Right forelimb (tissue), 1 donor: ENCODE data around the gene AREG.
A peak's percentile ranks its signal among the peaks of the same experiment; 100 is the strongest.
"Not testable (repeated sequence)": the region's sequence is repeated elsewhere in the genome, so short reads cannot be mapped to it uniquely, and the experiment has no call there.

Experiments used
- DNase-seq: peaks from one replicate; pipeline ENCODE4 v3.0.0-alpha.2; 2018

The AREG gene, protein sequence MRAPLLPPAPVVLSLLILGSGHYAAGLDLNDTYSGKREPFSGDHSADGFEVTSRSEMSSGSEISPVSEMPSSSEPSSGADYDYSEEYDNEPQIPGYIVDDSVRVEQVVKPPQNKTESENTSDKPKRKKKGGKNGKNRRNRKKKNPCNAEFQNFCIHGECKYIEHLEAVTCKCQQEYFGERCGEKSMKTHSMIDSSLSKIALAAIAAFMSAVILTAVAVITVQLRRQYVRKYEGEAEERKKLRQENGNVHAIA

DNA sequence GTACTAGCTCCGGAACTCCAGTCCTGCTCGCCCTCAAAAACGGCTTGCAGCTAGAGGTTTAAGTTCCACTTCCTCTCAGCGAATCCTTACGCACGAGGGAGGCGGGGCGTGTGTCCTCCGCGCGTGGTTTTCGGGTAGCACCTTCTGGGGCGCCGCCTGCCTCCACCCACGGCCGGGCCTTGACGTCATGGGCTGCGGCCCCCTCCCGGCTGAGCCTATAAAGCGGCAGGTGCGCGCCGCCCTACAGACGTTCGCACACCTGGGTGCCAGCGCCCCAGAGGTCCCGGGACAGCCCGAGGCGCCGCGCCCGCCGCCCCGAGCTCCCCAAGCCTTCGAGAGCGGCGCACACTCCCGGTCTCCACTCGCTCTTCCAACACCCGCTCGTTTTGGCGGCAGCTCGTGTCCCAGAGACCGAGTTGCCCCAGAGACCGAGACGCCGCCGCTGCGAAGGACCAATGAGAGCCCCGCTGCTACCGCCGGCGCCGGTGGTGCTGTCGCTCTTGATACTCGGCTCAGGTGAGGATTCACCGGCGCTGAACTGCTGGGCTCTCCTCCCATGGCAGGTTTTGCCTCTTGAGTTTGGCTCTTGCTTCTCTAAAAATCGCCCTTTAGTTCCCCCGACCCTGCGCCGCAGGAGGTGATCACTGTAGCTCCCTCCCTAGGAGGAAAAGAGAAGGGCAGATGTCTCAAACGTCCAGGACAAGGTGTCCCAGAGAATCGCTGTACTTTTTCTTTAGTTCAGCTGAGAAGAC is at the start of gene AREG:
Gene AREG (plus strand): TSS at position 246 of the 752 bp plus-strand sequence. CDS start 210 bp downstream, at position 456.
- DNase-seq: peak; percentile 63

DNA sequence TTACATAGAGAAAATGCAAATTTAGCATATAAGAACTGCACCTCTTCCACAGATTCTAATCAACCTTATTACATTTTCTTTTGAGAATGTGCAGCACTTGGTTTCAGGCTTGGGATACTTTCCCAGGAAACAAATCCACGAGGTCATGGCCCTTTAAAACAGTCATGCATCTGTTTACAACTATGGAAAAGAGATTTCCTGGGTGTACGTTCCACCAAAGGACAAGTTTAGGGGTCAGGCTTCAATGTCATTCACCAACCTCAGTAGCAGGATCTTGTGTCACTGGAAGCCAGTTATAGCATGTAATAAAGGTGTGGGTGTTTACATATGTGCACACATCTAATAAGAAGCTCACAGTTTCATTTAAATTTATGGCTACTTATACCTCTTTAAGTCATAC is 49.3 kb upstream of the AREG start:
- no peak for DNase-seq

DNA sequence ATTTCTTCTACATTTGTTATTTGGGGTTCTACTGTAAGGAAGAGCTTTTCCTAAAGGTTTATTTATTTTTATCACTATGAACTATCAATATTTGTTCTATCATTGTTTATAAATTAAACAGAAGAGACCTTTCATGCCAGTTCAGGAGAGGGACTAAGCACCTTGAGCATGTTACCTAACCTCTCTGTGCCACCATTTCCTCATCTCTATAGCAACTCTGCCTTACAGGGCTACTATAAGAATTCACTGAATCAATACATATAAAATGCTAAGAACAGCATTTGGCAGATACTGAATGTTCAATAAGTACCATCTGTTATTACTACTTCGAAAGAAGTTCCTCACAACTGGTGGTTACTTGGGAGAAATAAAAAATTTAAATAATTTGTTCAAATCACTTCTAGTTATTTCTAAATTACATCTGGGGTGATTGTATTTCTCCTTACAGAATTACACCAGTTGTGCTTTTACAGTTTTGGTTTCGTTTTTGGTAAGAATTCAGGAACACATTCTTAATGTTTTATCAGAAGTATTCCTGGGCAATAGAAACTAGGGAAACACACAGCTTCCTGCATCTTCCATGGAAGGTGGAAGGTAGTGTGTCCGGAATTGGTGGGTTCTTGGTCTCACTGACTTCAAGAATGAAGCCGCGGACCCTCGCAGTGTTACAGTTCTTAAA is 47.0 kb upstream of the AREG start:
- DNase-seq: no peak

DNA sequence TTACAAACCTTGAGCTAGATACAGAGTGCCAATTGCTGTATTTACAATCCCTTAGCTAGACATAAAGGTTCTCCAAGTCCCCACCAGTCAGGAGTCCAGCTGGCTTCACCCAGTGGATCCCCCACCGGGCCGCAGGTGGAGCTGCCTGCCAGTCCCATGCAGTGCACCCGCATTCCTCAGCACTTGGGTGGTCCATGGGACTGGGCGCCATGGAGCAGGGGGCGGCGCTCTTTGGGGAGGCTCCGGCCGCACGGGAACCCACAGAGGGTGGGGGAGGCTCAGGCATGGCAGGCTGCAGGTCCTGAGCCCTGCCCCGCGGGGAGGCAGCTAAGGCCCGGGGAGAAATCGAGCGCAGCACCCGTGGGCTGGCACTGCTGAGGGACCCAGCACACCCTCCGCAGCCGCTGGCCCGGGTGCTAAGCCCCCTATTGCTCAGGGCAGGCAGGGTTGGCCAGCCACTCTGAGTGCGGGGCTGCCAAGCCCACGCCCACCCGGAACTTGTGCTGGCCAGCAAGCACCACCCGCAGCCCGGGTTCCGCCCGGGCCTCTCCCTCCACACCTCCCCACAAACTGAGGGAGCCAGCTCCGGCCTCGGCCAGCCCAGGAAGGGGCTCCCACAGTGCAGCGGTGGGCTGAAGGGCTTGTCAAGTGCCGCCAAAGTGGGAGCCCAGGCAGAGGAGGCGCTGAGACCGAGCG is 45.9 kb upstream of the AREG start:
- DNase-seq: not testable (repeated sequence)

DNA sequence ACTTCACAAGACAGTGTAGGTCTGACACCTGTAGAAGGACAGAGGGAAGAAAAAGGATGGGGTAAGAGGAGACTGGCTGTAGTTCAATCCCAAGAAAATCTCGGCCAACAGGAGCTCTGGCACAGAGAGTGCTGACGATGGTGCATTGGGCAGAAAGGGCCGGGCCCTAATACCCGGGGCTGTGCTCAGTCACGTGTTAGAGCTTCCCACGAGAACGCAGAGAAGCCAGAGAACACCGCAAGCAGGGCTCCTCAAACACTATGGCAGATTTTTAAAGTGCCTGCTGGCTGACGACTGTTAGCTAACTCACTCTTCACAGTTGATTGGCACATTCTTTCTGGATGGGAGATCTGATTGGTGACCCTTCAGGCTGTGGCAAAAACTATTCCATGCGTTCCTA is 44.5 kb upstream of the AREG start:
- no peak for DNase-seq

DNA sequence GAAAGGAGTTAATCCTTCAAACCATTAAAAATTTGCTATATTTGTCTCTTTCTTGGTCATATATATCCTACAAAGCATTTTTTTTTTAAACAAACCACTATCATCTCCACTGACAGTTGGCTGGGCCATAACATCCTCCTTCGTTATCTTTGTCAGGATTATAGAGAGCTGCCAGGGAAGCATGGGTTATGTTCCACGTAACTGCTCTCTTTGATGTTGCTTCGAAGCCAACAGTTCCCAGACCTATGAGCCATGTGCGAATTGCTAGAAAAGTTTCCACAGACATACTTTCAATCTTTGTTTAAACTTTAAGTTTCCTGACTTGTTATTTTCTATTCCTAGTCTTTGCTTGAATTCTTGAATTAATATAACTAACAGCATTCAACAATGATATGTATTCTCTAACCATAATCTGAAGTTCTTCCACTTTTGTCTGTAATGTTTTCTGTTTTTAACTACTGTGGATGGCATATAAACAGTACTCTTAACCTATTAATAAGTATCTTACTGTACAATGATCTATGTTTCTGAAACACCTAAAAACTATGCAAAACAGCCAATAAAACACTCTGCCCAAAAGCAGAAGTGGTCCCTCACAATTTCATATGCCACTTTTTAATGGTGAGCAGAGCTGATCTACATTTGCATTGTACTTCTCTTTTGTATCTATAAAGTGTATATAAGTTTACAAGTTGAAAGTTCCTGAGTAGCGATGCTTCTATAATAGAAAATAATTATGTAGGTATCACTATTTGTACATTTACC is 42.1 kb upstream of the AREG start:
- no peak for DNase-seq

DNA sequence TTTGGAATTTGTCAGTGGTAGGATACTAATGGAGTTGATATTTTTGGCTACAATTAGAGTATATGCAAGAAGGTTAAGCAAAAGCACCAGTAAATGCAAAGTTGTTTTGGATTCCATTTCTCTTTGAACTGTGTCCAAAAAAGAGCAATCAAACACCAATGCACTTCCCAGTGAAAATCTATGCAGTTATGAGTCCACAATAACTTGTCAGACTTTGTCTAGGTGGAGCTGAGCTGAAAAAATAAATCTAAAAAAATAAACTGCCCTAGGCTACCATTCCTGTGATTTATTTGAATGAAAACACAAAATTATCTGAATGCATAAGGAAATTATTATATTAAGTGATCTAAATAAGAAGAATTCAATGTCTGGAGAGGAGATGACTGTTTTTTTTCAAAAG is 37.0 kb upstream of the AREG start:
- no peak for DNase-seq

DNA sequence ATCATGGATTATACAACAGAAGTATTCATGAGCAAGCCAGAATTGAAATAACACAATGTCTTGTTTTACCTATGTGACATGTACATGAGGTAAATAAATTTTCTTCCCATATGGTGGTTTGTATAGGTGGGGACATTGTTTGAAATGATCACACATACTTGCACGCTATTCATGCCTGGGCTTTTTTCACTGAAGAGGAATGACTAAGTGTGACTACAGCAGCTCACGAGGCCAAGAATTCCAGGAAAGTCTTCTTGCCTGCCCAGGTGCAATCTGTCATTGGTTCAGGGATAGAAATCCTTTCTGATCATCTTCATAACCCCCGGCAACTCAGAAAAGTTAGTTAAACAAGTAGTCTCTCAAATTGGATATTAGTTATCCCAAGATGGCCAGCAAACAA is 36.3 kb upstream of the AREG start:
- DNase-seq: no peak

DNA sequence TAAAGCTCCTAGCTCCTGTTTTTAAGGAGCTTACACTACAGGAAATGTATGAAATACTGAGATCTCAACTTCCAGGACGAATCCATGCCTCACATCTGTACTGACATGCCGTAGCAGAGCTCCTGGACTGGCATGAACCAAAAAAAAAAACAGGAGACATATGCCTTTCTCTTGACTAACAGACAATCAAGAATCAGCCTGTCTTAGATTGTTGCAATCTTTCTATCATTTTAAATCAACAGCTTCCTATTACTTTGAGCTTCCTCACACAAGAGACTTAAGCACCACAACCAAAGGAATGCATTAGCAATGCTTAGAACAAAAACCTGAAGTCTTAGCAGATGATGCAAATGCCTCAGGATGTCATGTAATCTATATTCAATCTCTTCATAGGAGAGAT is 34.7 kb upstream of the AREG start:
- DNase-seq: no peak

DNA sequence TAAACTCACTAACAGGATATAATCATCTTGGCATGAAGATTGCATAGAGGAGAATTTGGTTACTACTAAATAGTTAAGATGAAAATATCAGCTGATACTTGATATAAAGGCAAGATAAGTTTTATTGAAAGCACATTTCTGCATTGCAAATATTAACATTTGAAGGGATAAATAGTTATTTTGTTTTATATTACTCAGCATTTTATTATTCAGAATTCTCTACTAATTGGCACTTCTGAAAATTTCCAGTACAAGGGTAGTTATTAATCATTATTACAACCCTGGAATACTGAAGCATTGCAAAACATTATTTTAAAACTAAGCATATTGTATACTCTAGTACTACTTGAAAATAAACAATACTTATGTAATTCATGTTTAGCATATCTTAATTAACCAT is 32.7 kb upstream of the AREG start:
- no peak for DNase-seq

DNA sequence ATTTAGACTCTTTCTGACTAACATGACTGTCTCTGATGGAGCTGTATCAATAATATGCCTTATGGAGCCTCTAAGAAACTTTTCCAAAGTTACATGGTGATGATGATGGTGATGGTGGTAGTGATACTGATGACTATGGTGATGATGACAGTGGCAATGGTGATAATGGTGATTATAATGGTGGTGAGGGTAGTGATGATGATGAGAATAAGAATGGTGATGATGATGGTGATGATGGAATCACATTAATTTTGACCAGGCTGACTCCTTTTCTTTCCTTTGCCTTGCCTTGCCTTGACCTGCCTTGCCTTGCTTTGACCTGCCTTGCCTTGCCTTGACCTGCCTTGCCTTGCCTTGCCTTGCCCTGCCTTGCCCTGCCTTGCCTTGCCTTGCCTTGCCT is 31.7 kb upstream of the AREG start:
- DNase-seq: no peak

DNA sequence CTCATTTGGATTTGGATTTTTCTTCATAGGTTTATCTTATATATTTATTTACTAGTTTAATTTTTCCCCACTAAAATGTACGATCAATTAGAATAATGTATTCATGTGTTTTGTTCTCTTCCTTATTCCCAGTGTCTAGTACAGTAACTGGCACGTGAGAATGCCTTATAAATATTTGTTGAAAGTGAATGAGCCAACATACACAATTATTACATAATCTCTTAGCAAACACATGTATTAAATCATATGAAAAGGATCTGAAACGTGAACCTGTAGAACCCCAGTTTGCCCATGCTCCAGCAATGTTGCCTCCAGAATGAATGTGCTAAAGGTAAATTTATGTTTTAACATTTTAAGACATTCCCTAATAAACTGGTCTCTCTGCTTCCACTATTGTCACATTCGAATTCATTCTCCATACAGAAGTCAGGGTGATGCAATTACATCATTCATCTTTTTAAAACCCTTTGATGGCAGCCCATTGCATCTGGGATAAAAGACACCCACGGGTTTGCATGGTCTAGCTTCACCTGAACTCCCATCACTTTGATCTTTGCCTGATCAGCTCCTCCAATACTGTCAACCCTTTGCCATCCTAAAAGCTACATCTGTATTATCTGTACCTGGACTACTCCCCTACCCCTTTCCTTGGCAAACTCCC is 30.7 kb upstream of the AREG start:
- DNase-seq: no peak

DNA sequence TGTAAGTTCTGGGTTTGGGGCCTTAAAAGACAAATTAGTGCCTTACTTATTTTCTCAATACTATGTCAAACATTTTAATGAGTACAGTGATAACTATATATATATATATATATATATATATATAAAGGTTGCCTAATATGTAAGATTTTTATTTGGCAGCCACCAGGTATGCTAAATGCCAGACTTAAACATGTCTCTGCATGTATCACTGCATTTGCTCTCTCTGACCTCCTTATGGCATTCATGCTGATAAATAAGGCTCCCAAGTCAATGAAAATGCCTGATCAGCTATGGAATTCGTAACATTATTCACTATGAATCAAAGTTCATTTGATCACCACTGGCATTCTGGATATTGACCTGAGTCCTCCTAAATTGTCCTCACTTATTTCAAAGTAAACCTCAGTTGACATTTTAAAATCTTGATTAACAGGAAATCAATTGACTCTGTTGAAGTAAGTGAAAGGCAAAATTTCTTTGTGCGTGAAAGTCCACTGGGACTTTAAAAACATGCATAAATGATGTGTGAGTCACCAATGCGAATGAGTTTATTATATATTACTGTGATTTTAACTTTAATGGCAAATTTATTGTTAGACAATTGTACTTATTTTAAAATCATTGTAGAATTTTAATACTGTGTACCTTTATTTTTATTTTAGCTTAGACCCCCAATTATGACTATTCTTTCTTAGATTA is 29.2 kb upstream of the AREG start:
- no peak for DNase-seq

DNA sequence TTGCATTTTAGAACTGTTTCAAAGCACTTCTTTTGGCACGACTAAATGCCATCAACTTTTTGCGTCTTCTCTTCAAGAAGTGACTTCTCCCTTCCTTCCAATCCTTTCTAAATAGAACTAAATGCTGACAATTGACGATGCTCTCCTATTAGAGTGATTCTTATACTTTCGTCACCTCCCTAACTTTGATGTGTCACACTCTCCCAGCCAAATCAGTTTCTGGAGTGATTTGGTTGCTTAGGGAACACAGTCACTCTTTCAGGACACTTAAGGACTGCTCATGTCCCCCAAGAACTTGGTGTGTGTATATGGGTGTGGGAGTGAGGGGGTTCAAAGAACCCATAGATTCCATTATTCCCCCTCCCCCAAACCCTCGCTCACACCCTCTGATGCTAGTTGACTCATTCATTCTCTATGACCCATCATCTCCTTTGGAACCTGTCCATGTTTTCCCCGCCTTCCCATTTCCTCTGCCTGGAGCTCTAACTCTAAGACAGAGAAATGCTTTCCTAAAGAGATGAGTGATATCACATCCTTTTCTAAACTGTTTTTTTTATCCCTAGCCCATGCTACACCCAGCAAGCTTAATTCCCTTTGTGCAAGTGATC is 26.8 kb upstream of the AREG start:
- no peak for DNase-seq

DNA sequence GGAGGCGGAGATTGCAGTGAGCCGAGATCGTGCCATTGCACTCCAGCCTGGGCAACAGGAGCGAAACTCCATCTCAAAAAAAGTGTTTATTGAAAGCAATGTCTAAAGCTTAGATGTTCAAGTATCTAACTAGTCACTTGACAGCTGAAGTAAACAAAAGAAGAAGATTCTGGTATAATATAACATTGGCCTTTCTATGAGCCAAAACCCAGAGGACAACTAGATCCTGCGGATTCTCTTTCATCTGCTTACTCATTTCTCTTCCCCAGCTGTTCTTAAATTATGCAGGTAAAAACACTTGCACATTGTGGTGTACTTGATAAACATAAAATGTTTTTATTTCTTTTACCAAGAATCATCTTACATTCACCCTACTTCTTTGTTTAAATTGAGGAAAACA is 24.1 kb upstream of the AREG start:
- no peak for DNase-seq

DNA sequence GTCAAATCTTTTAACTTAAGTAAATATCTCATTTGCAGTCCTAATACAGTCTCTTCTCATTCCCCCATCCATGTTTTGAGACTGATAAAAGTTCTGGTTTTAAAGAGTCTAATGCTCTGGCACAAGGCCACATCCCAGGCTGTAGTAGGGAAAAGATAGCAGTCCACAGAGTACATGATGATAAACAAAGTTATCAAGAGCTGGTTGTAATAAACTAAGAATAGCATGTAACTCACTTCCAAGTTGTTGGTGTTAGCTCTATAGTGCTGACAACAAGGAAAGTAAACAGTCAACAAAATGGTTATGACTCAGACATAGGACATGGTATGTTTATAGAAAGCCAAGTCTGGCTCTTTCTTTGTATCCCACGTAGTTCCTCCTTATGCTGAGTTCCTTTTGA is 21.8 kb upstream of the AREG start:
- no peak for DNase-seq

DNA sequence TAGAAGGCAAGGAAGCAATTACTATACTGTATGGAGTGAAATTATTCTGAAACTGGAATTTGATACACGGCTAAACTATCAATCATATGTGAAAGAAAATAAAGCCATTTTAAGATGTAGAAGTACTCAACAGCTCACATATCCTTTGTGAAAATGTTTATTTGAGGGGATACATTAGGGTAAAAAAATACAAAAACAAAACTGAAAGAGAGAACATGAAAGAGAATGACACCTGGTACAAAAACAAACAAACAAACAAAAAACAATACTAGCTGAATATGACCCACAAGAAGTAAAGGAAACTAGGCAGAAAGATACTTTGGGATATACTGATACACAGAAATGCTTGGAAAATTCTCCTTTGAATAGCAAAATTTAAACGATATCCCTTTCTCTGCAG is 20.8 kb upstream of the AREG start:
- no peak for DNase-seq

DNA sequence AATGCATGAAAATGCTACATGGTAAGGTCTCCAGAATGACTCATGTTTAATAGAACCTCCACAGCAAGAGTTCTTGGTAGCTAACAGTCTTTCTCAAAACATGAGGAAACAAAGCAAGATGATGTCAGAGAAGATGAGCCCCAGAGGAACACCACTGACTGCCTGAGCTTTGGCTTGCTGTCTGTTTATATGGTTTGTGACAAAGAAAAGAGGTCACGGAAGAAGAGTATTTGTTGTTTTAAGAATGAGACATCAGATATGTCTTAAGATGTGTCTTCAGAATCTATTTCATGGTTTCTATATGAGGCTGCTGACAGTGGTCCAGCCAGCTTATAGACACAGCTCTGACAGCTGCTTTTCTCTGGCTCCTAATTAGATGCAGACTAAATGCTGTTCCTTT is 18.8 kb upstream of the AREG start:
- DNase-seq: no peak

DNA sequence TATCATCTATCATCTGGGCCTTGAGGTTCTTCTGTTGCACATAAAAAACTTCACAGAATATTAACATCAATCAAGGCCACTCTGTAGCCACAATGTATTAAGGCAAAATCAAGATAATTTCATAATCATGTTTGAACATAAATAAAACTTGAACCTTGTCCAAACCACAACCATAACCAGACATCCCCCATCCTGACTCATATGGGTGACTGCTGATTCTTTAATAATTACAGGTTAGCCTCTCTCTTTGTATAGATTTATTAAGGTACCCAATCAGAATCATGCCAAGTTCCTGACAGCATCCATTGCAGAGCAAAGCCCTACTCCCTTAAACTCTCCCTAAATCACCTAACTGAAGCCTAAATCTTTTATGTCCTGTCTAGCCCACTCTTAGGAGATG is 16.7 kb upstream of the AREG start:
- DNase-seq: no peak

DNA sequence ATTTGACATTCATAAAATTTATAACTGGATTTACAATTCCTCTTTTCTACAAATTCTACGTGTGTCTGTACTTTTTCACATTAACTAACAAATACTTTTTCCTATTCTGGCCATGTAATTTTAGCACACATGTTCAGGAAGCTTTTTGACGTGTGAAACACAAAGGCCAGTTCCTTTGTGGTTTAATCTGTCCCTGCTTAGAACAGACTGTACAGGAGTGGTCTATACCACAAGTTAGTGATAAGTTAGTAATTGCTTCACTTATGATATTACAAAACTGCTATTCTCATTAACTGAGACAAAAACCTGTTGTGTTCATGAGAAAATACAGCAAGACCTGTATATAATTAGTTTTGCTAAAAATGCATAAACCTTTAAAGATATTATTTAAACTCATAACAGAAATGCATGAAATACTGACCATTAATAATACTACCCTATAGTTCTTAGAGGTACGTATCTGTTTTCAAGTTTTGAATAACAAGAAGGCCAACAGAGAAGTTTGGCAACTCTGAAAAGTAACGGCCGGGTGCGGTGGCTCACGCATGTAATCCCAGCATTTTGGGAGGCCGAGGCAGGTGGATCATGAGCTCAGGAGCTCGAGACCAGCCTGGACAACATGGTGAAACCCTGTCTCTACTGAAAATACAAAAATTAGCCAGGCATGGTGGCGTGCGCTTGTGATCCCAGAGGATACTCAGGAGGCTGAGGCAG is 13.7 kb upstream of the AREG start:
- no peak for DNase-seq
